Coronary artery (tissue), 2 donors: ENCODE measurements around the gene TOR3A.

Experiments
- DNase-seq: peaks from one replicate; pipeline ENCODE4 v3.0.0-alpha.2; 2017; ENCODE audit warnings: low spot score
- H3K27ac ChIP-seq, 2 donors: fragments of 200-600 bp; sonication (generic); one replicate each; pipeline ENCODE4 v1.5.1; 2016 to 2019
- H3K4me3 ChIP-seq: fragments of 200-600 bp; sonication (generic); 2 replicates; pipeline ENCODE4 v1.5.1; 2016; ENCODE audit warnings: mild to moderate bottlenecking, moderate library complexity
- TF ChIP-seq, protein P1 (sequence below): fragments of 200-600 bp; sonication (generic); IDR thresholded peaks from one replicate; pipeline ENCODE4 v1.5.1; 2019; ENCODE audit warnings: antibody characterized with exemption

Gene TOR3A

GRCh38 chr1:179087665-179088064 is 5.8 kb downstream of the TOR3A start:
- DNase-seq = no peak
- H3K27ac ChIP-seq = no peak overlapping the region
- TF ChIP-seq, protein P1, sequence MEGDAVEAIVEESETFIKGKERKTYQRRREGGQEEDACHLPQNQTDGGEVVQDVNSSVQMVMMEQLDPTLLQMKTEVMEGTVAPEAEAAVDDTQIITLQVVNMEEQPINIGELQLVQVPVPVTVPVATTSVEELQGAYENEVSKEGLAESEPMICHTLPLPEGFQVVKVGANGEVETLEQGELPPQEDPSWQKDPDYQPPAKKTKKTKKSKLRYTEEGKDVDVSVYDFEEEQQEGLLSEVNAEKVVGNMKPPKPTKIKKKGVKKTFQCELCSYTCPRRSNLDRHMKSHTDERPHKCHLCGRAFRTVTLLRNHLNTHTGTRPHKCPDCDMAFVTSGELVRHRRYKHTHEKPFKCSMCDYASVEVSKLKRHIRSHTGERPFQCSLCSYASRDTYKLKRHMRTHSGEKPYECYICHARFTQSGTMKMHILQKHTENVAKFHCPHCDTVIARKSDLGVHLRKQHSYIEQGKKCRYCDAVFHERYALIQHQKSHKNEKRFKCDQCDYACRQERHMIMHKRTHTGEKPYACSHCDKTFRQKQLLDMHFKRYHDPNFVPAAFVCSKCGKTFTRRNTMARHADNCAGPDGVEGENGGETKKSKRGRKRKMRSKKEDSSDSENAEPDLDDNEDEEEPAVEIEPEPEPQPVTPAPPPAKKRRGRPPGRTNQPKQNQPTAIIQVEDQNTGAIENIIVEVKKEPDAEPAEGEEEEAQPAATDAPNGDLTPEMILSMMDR = no peak
- no peak overlapping the region for H3K4me3 ChIP-seq

- TF ChIP-seq, protein P1 = no peak
- no peak for DNase-seq
- H3K4me3 ChIP-seq = no peak overlapping the region
- peak overlapping the region in 1 of 2 donors; percentile 68 for H3K27ac ChIP-seq
Observed at GRCh38 chr1:179089827-179090482, 8.1 kb downstream of the TOR3A start.

DNA sequence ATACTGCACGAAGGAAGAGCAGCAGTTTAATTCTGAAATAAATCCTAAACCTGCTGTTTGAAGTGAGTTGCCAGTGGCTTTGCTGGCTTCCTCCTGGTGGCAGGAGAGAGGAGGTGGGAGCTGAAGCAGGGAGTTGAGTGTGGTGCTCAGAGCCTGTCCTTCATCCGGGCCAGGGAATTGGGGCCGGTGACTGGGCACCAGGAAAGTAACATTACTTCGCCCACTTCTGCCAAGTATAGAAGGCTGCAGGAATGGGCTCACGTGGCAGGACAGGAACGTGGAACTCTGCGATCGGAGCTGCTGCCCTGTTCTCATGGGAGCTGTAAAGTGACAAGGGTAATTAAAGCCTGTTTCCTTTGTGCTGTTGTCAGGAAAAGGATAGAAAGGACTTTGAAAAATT is 8.7 kb downstream of the TOR3A start:
- Histone ChIP-seq H3K27ac (peak overlapping the region; percentile 44 to 68), H3K4me3 (no peak overlapping the region)
- DNase-seq = no peak
- TF ChIP-seq, protein P1 = no peak

DNA sequence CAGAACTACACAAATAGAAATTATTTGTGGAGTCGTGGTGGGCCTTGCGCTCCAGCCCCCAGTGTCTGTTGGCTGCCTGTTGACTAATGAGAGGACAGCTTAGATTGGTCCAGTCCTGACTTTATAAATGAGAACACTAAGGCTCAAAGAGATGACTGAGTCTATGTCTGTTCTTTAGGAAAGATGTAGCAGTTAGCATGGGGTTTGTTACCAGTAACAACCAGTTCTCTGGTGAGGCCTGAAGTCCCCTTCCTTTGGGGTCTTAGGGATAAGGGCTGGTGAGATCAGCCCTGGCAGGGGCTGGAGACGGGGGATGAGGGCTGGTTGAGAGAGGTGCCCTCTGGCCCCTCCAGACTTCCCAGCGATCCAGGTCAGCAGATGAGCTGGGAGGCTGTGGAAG is 9.1 kb downstream of the TOR3A start:
- no peak for DNase-seq
- peak overlapping the region; percentile 44 to 68 for H3K27ac ChIP-seq
- TF ChIP-seq, protein P1 = no peak
- H3K4me3 ChIP-seq = no peak overlapping the region

DNA sequence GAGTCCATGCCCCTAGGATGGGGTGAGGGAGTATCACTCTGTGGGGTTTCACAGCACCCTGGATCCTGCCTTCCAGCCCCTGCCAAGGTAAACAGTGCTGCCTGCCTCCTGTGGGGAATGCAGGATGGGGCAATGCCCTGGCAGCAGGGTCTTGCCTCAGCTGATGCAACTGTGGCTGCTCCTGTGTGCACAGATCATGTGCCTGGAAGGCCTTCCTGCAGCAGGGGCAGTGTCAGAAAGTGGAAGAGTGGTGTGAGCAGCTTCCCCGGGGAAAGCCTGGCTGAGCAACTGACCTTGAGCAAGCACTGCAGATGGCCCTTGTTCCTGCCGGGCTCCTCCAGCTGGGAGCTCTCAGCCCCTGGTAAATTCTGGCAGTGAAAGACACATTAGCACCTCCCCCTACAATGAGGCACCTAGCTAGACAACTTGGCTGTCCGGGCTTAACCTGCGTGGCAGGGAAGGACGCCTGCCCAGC is 9.9 kb downstream of the TOR3A start:
- H3K4me3 ChIP-seq = no peak overlapping the region
- peak overlapping the region; percentile 44 to 68 for H3K27ac ChIP-seq
- TF ChIP-seq, protein P1 = no peak
- peak; percentile 81 for DNase-seq

- DNase-seq = no peak
- TF ChIP-seq, protein P1 = no peak
- H3K27ac ChIP-seq = no peak overlapping the region
- H3K4me3 ChIP-seq = no peak overlapping the region
Observed at GRCh38 chr1:179092896-179093461, 11.1 kb downstream of the TOR3A start.

GRCh38 chr1:179094818-179095217 is 12.9 kb downstream of the TOR3A start:
- no peak overlapping the region for H3K27ac ChIP-seq
- H3K4me3 ChIP-seq = no peak overlapping the region
- TF ChIP-seq, protein P1 = no peak
- DNase-seq = no peak
